K562 (cell line): ENCODE measurements around the gene ALKBH3. TPM values are rescaled to one million over a fixed set of nuclear protein-coding genes. Genes with fewer than 3 reads are reported as not detected.

ENCODE experiments used
- AFF1 ChIP-seq, 2 experiments: fragments of 450-650 bp; IDR thresholded peaks; 2 replicates each; pipeline ENCODE4 v1.6.1; 2018; ENCODE audit warnings: mild to moderate bottlenecking in 2 of 2, low read depth in 1 of 2; ENCODE audit not compliant: partially characterized antibody in 2 of 2
- E2F3 ChIP-seq: fragments of 250-450 bp; sonication (Bioruptor Pico); IDR thresholded peaks from 2 replicates; pipeline ENCODE4 v1.4.0; 2020; ENCODE audit warnings: mild to moderate bottlenecking
- E4F1 ChIP-seq: fragments of 250-450 bp; sonication (Bioruptor Pico); IDR thresholded peaks from 2 replicates; pipeline ENCODE4 v1.5.0; 2021; ENCODE audit warnings: mild to moderate bottlenecking, borderline replicate concordance
- GATAD2B ChIP-seq: fragments of 450-650 bp; IDR thresholded peaks from 2 replicates; pipeline ENCODE4 v1.6.1; 2017; ENCODE audit warnings: mild to moderate bottlenecking, borderline replicate concordance
- MAX ChIP-seq: sonication (generic); formaldehyde crosslinking; IDR thresholded peaks from 2 replicates; pipeline ENCODE4 v1.9.0; 2022; ENCODE audit warnings: mild to moderate bottlenecking, missing genetic modification reagents
- PPARD ChIP-seq: fragments of 250-450 bp; sonication (Bioruptor Pico); IDR thresholded peaks from 2 replicates; pipeline ENCODE4 v1.8.0; 2022; ENCODE audit warnings: inconsistent platforms, mild to moderate bottlenecking, moderate library complexity
- RBM17 ChIP-seq: fragments of 200-400 bp; formaldehyde crosslinking; IDR thresholded peaks from 2 replicates; pipeline ENCODE4 v1.6.1; 2017; ENCODE audit warnings: low read depth, mild to moderate bottlenecking, low read length, borderline replicate concordance
- RBM22 ChIP-seq: fragments of 200-400 bp; formaldehyde crosslinking; IDR thresholded peaks from 2 replicates; pipeline ENCODE4 v1.6.1; 2018; ENCODE audit warnings: low read length, low read depth; ENCODE audit not compliant: poor library complexity, severe bottlenecking
- SLC30A9 ChIP-seq: fragments of 250-450 bp; sonication (Bioruptor Pico); IDR thresholded peaks from 2 replicates; pipeline ENCODE4 v1.8.0; 2022; ENCODE audit warnings: mild to moderate bottlenecking, moderate library complexity
- SMAD1 ChIP-seq: fragments of 150-350 bp; IDR thresholded peaks from 2 replicates; pipeline ENCODE4 v1.6.1; 2014; ENCODE audit warnings: low read length, low read depth; ENCODE audit not compliant: partially characterized antibody
- SNIP1 ChIP-seq: fragments of 450-650 bp; IDR thresholded peaks from 2 replicates; pipeline ENCODE4 v1.7.1; 2017; ENCODE audit warnings: low read depth, mild to moderate bottlenecking
- THAP7 ChIP-seq: fragments of 250-450 bp; sonication (Bioruptor Pico); IDR thresholded peaks from 2 replicates; pipeline ENCODE4 v1.5.0; 2021
- USF2 ChIP-seq: sonication (generic); formaldehyde crosslinking; IDR thresholded peaks from 2 replicates; pipeline ENCODE4 v1.5.0; 2020; ENCODE audit warnings: missing genetic modification reagents
- VEZF1 ChIP-seq: fragments of 200-800 bp; sonication (Bioruptor generic); IDR thresholded peaks from 2 replicates; pipeline ENCODE4 v1.6.1; 2017; ENCODE audit warnings: missing genetic modification characterization, missing compliant biosample characterization
- ZNF197 ChIP-seq: fragments of 200-800 bp; sonication (Bioruptor generic); IDR thresholded peaks from 2 replicates; pipeline ENCODE4 v1.6.1; 2016; ENCODE audit warnings: low read depth, missing genetic modification characterization, missing compliant biosample characterization
- ZNF707 ChIP-seq: fragments of 250-450 bp; sonication (Bioruptor Pico); conservative IDR thresholded peaks from 2 replicates; pipeline ENCODE4 v1.8.0; 2022; ENCODE audit warnings: inconsistent platforms, mild to moderate bottlenecking, moderate library complexity
- polyA plus RNA-seq, 8 experiments: library from polyadenylated mRNA; depleted of rRNA in 4 of 8; stranded (reverse) in 5 of 8; unstranded in 3 of 8; fragments of >200 nt; fragmentation: Nextera tagmentation in 2 of 8; fragmentation: Illumina TruSeq in 1 of 8; extraction: Ambion mirVana in 2 of 8; extraction: Trizol in 1 of 8; gene quantifications; 2 replicates each; pipeline versions ENCODE4 v1.2.1 to v1.2.3, GENCODE V29; 2011 to 2014; ENCODE audit warnings: inconsistent platforms in 1 of 8, missing spikeins in 1 of 8
- total RNA-seq, 7 experiments: library from RNA; depleted of rRNA in 6 of 7; stranded (reverse); fragments of >200 nt in 6 of 7; fragmentation: Illumina TruSeq in 2 of 7; extraction: Trizol in 2 of 7; gene quantifications; 2 replicates each; pipeline versions ENCODE4 v1.2.1 to v1.2.3, GENCODE V29; 2011 to 2021; ENCODE audit warnings: low replicate concordance in 1 of 7

The ALKBH3 gene
- total and polyA plus RNA-seq, 9 of the 15 experiments (the other 6 are each of a cell fraction or from before 2014, with no cell fraction given) = 16.0 to 49.9 (median 36.5) TPM

- peak; percentile 40 for TF ChIP-seq VEZF1 (CRISPR knock-in tag)
- TF ChIP-seq SNIP1 = no peak
- TF ChIP-seq THAP7 = no peak
- TF ChIP-seq USF2 = peak; percentile 82
- TF ChIP-seq ZNF707 (CRISPR knock-in tag) = no peak
- 0 out of 2 replicates have a peak, but pooled peaks have one; percentile 15 for TF ChIP-seq GATAD2B
- TF ChIP-seq E2F3 (CRISPR knock-in tag) = no peak
- TF ChIP-seq PPARD = no peak
- no peak for TF ChIP-seq ZNF197 (CRISPR knock-in tag)
- TF ChIP-seq AFF1 (IDR thresholded peaks at IDR 0.05; ENCODE audit: low read depth in 1 of 2, partially characterized antibody in 2 of 2) = no peak
- TF ChIP-seq SLC30A9 (CRISPR knock-in tag) = no peak
- TF ChIP-seq RBM22 = no peak
- TF ChIP-seq MAX (CRISPR knock-in tag) = peak; percentile 71
- TF ChIP-seq E4F1 (CRISPR knock-in tag) = no peak
- no peak for TF ChIP-seq SMAD1
- TF ChIP-seq RBM17 = no peak
These were observed 66.4 kb downstream of the ALKBH3 start (continued) for GRCh38 chr11:43947003-43947500.
